DOHH2 (cell line): ENCODE results near the gene RUSC1.
"Not testable (repeated sequence)": the region's sequence is repeated elsewhere in the genome, so short reads cannot be mapped to it uniquely, and the experiment has no call there.

Experiments
- H3F3A ChIP-seq: fragments of 200-600 bp; sonication (generic), shearing (Covaris generic); 2 replicates; pipeline ENCODE4 v1.6.0; 2016; ENCODE audit warnings: antibody characterized with exemption, mild to moderate bottlenecking; ENCODE audit not compliant: control insufficient read depth, insufficient read depth
- H3K27ac ChIP-seq: fragments of 200-600 bp; sonication (generic); 2 replicates; pipeline ENCODE4 v1.5.1; 2014; ENCODE audit warnings: low read depth, mild to moderate bottlenecking, low read length, moderate library complexity
- H3K27me3 ChIP-seq: fragments of 200-600 bp; sonication (generic); 2 replicates; pipeline ENCODE4 v1.6.1; 2014; ENCODE audit warnings: mild to moderate bottlenecking, low read length, mixed read lengths; ENCODE audit not compliant: control insufficient read depth
- H3K36me3 ChIP-seq: fragments of 200-600 bp; sonication (generic); 2 replicates; pipeline ENCODE4 v1.6.1; 2014; ENCODE audit warnings: mild to moderate bottlenecking, low read length, moderate library complexity, mixed read lengths; ENCODE audit not compliant: control insufficient read depth
- H3K4me1 ChIP-seq: fragments of 200-600 bp; sonication (generic); 2 replicates; pipeline ENCODE4 v1.6.1; 2014; ENCODE audit warnings: mild to moderate bottlenecking, low read length, mixed read lengths; ENCODE audit not compliant: control insufficient read depth
- H3K4me2 ChIP-seq: fragments of 200-600 bp; sonication (generic); 2 replicates; pipeline ENCODE4 v1.6.0; 2014; ENCODE audit warnings: mild to moderate bottlenecking, low read length, moderate library complexity
- H3K4me3 ChIP-seq: fragments of 200-600 bp; sonication (generic); 2 replicates; pipeline ENCODE4 v1.5.1; 2014; ENCODE audit warnings: mild to moderate bottlenecking, low read length, mixed read lengths
- H3K79me2 ChIP-seq: fragments of 200-600 bp; sonication (generic); 2 replicates; pipeline ENCODE4 v1.6.1; 2014; ENCODE audit warnings: mild to moderate bottlenecking, low read length, mixed read lengths; ENCODE audit not compliant: control insufficient read depth
- H3K9me2 ChIP-seq: fragments of 200-600 bp; sonication (generic); replicated peaks from 2 replicates; pipeline ENCODE4 v1.6.1; 2014; ENCODE audit warnings: mild to moderate bottlenecking, low read length, mixed read lengths; ENCODE audit not compliant: control insufficient read depth
- H3K9me3 ChIP-seq: fragments of 200-600 bp; sonication (generic); 2 replicates; pipeline ENCODE4 v1.6.1; 2014; ENCODE audit warnings: antibody characterized with exemption, low read length, mixed read lengths; ENCODE audit not compliant: control insufficient read depth, insufficient read depth
- H4K20me1 ChIP-seq: fragments of 200-600 bp; sonication (generic); 2 replicates; pipeline ENCODE4 v1.6.0; 2014; ENCODE audit warnings: low read depth, mild to moderate bottlenecking, antibody characterized with exemption, low read length, moderate library complexity; ENCODE audit not compliant: control insufficient read depth, insufficient read depth
- CTCF ChIP-seq: fragments of 200-600 bp; sonication (generic); IDR thresholded peaks from one replicate; pipeline ENCODE4 v1.5.1; 2014; ENCODE audit warnings: antibody characterized with exemption, mild to moderate bottlenecking, low read depth, low read length; ENCODE audit not compliant: poor library complexity, severe bottlenecking
- EZH2phosphoT487 ChIP-seq: fragments of 200-600 bp; sonication (generic); IDR thresholded peaks from 2 replicates; pipeline ENCODE4 v1.6.1; 2017; ENCODE audit warnings: borderline replicate concordance, mild to moderate bottlenecking, antibody characterized with exemption, low read length, moderate library complexity, mixed read lengths

RUSC1 gene

DNA sequence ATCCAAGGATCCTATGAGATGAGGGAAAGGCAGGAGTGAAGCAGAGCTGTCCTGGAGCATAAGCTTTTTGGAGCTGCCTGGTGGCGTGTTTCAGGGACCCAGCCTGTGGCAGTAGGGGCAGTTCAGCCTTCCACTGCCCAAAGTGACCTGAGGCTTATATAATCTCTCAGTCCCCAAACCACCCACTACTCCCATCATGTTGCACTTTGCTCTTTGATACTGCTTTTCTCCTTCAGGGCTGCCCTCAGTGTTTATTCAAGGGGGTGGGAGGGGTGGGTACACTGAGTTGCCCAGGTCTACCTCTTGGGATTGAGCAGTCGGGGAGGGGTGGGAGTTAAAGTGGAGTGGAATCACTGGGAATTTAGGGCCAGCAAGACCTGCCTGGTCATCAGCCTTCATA, 34.1 kb upstream of the RUSC1 start:
- TF ChIP-seq CTCF, result no peak
- no peak for TF ChIP-seq EZH2phosphoT487
- H3K79me2 ChIP-seq, result no peaks in the 10 kb centered on the region; the same call in 1 of the 2 replicates
- H3K27me3 ChIP-seq, result no peaks in the 10 kb centered on the region
- H3F3A ChIP-seq, result no peaks in the 10 kb centered on the region
- H3K9me2 ChIP-seq, result no peaks in the 10 kb centered on the region
- no peaks in the 10 kb centered on the region for H4K20me1 ChIP-seq
- H3K36me3 ChIP-seq, result peaks cover 37% of the 10 kb centered on the region
- no peak overlapping the region for H3K4me2 ChIP-seq
- H3K27ac ChIP-seq, result no peak overlapping the region
- H3K4me3 ChIP-seq, result no peak overlapping the region
- no peaks in the 10 kb centered on the region for H3K4me1 ChIP-seq
- H3K9me3 ChIP-seq, result no peaks in the 10 kb centered on the region

- no peaks in the 10 kb centered on the region for H4K20me1 ChIP-seq
- no peak overlapping the region for H3K4me3 ChIP-seq
- peaks cover 29% of the 10 kb centered on the region for H3K36me3 ChIP-seq
- H3K79me2 ChIP-seq, result no peaks in the 10 kb centered on the region
- TF ChIP-seq CTCF (no peak), EZH2phosphoT487 (no peak)
- H3K9me3 ChIP-seq, result no peaks in the 10 kb centered on the region
- H3F3A ChIP-seq, result no peaks in the 10 kb centered on the region
- H3K27ac ChIP-seq, result no peak overlapping the region
- no peaks in the 10 kb centered on the region for H3K9me2 ChIP-seq
- H3K4me2 ChIP-seq, result no peak overlapping the region
- H3K4me1 ChIP-seq, result no peaks in the 10 kb centered on the region
- no peaks in the 10 kb centered on the region for H3K27me3 ChIP-seq
Observed at GRCh38 chr1:155287987-155288543, 32.6 kb upstream of the RUSC1 start.

DNA sequence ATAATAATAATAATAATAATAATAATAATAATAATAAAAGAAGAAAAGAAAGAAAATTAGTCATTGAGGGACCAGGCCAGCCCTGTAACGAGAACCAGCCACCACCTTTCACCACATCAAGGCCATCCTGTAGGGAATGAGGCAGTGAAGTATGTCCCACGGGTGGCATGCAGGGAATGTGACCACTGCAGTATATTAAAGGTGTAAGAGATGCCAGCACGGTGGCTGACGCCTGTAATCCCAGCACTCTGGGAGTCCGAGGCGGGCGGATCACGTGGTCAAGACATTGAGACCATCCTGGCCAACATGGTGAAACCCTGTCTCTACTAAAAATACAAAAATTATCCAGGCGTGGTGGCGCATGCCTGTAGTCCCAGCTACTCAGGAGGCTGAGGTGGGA, 29.7 kb upstream of the RUSC1 start:
- not testable (repeated sequence) for H3K27ac ChIP-seq, H3K9me2 ChIP-seq, H3K79me2 ChIP-seq, H3F3A ChIP-seq, H3K4me1 ChIP-seq, H3K27me3 ChIP-seq, H3K4me2 ChIP-seq, H3K4me3 ChIP-seq, H3K9me3 ChIP-seq, H4K20me1 ChIP-seq
- peaks cover 15% of the 10 kb centered on the region for H3K36me3 ChIP-seq

- Histone ChIP-seq H3K4me1 (peaks cover 22% of the 10 kb centered on the region), H3K4me2 (no peak overlapping the region), H3K27me3 (no peaks in the 10 kb centered on the region), H3K9me2 (no peaks in the 10 kb centered on the region), H3K79me2 (no peaks in the 10 kb centered on the region), H3K9me3 (no peaks in the 10 kb centered on the region), H3K4me3 (no peak overlapping the region), H3K27ac (no peak overlapping the region), H3F3A (no peaks in the 10 kb centered on the region), H3K36me3 (peaks cover 6% of the 10 kb centered on the region), H4K20me1 (no peaks in the 10 kb centered on the region)
- TF ChIP-seq EZH2phosphoT487 (no peak), CTCF (no peak)
Observed at GRCh38 chr1:155293086-155293749, 27.5 kb upstream of the RUSC1 start.
